Stimulated activated CD8-positive, alpha-beta memory T cell treated with anti-CD3 and anti-CD28 coated beads, Interleukin-15, amount 100 ng/mL, for 48 hours (primary cell): Measurements from ENCODE around the gene CENPM.
A peak's percentile ranks its signal among the peaks of the same experiment; 100 is the strongest.

Experiments
- DNase-seq, 2 donors: peaks; one replicate each; pipeline ENCODE4 v3.0.0-alpha.2; 2020; ENCODE audit warnings: low read depth in 2 of 2

CENPM gene

GRCh38 chr22:41933411-41934177 is 13.4 kb downstream of the CENPM start:
- DNase-seq: no peak

- no peak for DNase-seq
Measured at GRCh38 chr22:41932353-41932752, 14.6 kb downstream of the CENPM start.

- no peak for DNase-seq
Measured at GRCh38 chr22:41931701-41932269, 15.2 kb downstream of the CENPM start.

GRCh38 chr22:41929418-41929810 is 17.5 kb downstream of the CENPM start:
- no peak for DNase-seq

GRCh38 chr22:41928593-41929417 is 18.1 kb downstream of the CENPM start:
- no peak for DNase-seq

- no peak for DNase-seq
Measured at GRCh38 chr22:41927813-41928212, 19.1 kb downstream of the CENPM start.

GRCh38 chr22:41925783-41926460 is 21.0 kb downstream of the CENPM start:
- peak; percentile 63 to 71 for DNase-seq

- DNase-seq: no peak
Measured at GRCh38 chr22:41923595-41924276, 23.2 kb downstream of the CENPM start.

GRCh38 chr22:41922940-41923594 is 23.9 kb downstream of the CENPM start:
- no peak for DNase-seq

GRCh38 chr22:41922328-41922727 is 24.6 kb downstream of the CENPM start:
- DNase-seq: no peak

GRCh38 chr22:41920271-41920976 is 26.5 kb downstream of the CENPM start:
- no peak for DNase-seq

GRCh38 chr22:41919357-41920224 is 27.4 kb downstream of the CENPM start:
- DNase-seq: peak in 1 of 2 donors; percentile 27

GRCh38 chr22:41917903-41918791 is 28.8 kb downstream of the CENPM start:
- DNase-seq: no peak

GRCh38 chr22:41917375-41917902 is 29.5 kb downstream of the CENPM start:
- DNase-seq: no peak

- DNase-seq: no peak
Measured at GRCh38 chr22:41916745-41917358, 30.1 kb downstream of the CENPM start.

- no peak for DNase-seq
Measured at GRCh38 chr22:41915786-41916493, 31.0 kb downstream of the CENPM start.
